SU-DHL-6 (cell line): ENCODE measurements around the gene GH2.

ENCODE experiments used
- CTCF ChIP-seq: fragments of 200-600 bp; sonication (generic); IDR thresholded peaks from one replicate; pipeline ENCODE4 v1.5.1; 2017; ENCODE audit warnings: antibody characterized with exemption, mild to moderate bottlenecking, low read length, moderate library complexity; ENCODE audit not compliant: insufficient read depth, poor library complexity, severe bottlenecking
- EZH2phosphoT487 ChIP-seq: fragments of 200-600 bp; sonication (generic), shearing (Covaris generic); conservative IDR thresholded peaks from 2 replicates; pipeline ENCODE4 v1.6.1; 2018; ENCODE audit warnings: mild to moderate bottlenecking, antibody characterized with exemption, low read length, moderate library complexity, mixed read lengths

GRCh38 chr17:63916566-63917185 is 34.9 kb upstream of the GH2 start:
- TF ChIP-seq CTCF (no peak), EZH2phosphoT487 (no peak)
